OCI-LY3 (cell line): Measurements from ENCODE around the gene VEGFD.
"Not testable (repeated sequence)": the region's sequence is repeated elsewhere in the genome, so short reads cannot be mapped to it uniquely, and the experiment has no call there.

Source experiments
- H2AFZ ChIP-seq: fragments of 200-600, 300-600 bp; shearing (Covaris generic); 2 replicates; pipeline ENCODE4 v1.6.0; 2014; ENCODE audit warnings: antibody characterized with exemption, low read depth, low read length
- H3K27ac ChIP-seq: fragments of 200-600, 300-600 bp; sonication (generic); 2 replicates; pipeline ENCODE4 v1.5.1; 2014; ENCODE audit warnings: mild to moderate bottlenecking, low read length, moderate library complexity, mixed read lengths
- H3K27me3 ChIP-seq: fragments of 200-600, 300-600 bp; sonication (generic); 2 replicates; pipeline ENCODE4 v1.6.1; 2014; ENCODE audit warnings: low read depth, low read length, mixed read lengths
- H3K36me3 ChIP-seq: fragments of 200-600, 300-600 bp; sonication (generic); replicated peaks from 2 replicates; pipeline ENCODE3; 2014; ENCODE audit warnings: low read depth, low read length, mixed read lengths
- H3K4me1 ChIP-seq: fragments of 300-600, 200-600 bp; sonication (generic); 2 replicates; pipeline ENCODE4 v1.6.1; 2014; ENCODE audit warnings: low read length, mixed read lengths
- H3K4me2 ChIP-seq: fragments of 200-600, 300-600 bp; sonication (generic); 2 replicates; pipeline ENCODE4 v1.6.1; 2014; ENCODE audit warnings: low read length, mixed read lengths
- H3K4me3 ChIP-seq: fragments of 300-600, 200-600 bp; sonication (generic); 2 replicates; pipeline ENCODE4 v1.5.1; 2014; ENCODE audit warnings: antibody characterized with exemption, mild to moderate bottlenecking, low read length, moderate library complexity
- H3K79me2 ChIP-seq: fragments of 300-600, 200-600 bp; shearing (Covaris generic); 2 replicates; pipeline ENCODE4 v1.6.1; 2014; ENCODE audit warnings: mild to moderate bottlenecking, low read length, mixed read lengths
- H3K9ac ChIP-seq: fragments of 300-600, 200-600 bp; shearing (Covaris generic); 2 replicates; pipeline ENCODE4 v1.6.0; 2014; ENCODE audit warnings: mild to moderate bottlenecking, low read length, moderate library complexity
- H3K9me3 ChIP-seq: fragments of 200-600, 300-600 bp; shearing (Covaris generic); 2 replicates; pipeline ENCODE4 v1.6.1; 2014; ENCODE audit warnings: low read length, mixed read lengths; ENCODE audit not compliant: insufficient read depth
- H4K20me1 ChIP-seq: fragments of 200-600, 300-600 bp; sonication (generic); 2 replicates; pipeline ENCODE4 v1.6.1; 2016; ENCODE audit warnings: low read length, mixed read lengths; ENCODE audit not compliant: insufficient read depth
- EZH2phosphoT487 ChIP-seq: fragments of 200-600 bp; shearing (Covaris generic); IDR thresholded peaks from 2 replicates; pipeline ENCODE4 v1.6.1; 2018; ENCODE audit warnings: antibody characterized with exemption, mixed run types, low read depth
- TF ChIP-seq, protein P1 (sequence below): fragments of 200-600, 300-600 bp; sonication (generic); IDR thresholded peaks from 2 replicates; pipeline ENCODE4 v1.5.1; 2014; ENCODE audit warnings: antibody characterized with exemption, low read length, low read depth

The VEGFD gene

DNA sequence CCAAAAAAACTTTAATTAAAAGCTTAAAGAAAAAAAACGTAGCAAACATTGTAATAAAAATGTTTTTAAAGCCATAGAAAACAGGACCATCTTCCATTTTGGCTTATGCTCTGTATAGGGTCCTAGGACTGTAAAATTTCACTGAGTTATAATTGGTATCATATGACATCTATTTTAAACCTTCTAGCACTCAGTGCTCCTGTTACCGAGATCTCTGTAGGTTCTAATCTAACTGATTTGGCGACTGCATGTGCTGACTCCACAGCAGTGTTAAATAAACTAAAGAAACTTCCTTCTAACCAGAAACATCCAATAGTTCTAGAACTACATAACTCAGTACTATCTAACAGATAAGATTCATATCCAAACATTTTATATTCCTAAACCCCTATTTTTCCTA lies 68.7 kb downstream of the VEGFD start, which contains the start of gene ASB11:
Gene ASB11 (minus strand): TSS at position 132 of the 400 bp plus-strand sequence. CDS start 35 bp downstream, at position 97.
- Histone ChIP-seq H4K20me1 (no peaks in the 10 kb centered on the region), H3K36me3 (no peaks in the 10 kb centered on the region), H3K4me2 (no peak within 1 kb of the TSS), H3K79me2 (no peaks in the 10 kb centered on the region), H3K4me1 (no peaks in the 10 kb centered on the region), H3K4me3 (no peak within 1 kb of the TSS), H2AFZ (no peak within 1 kb of the TSS), H3K27ac (no peak within 1 kb of the TSS), H3K9ac (no peak within 1 kb of the TSS), H3K9me3 (no peaks in the 10 kb centered on the region), H3K27me3 (no peaks in the 10 kb centered on the region)
- TF ChIP-seq, protein P1, sequence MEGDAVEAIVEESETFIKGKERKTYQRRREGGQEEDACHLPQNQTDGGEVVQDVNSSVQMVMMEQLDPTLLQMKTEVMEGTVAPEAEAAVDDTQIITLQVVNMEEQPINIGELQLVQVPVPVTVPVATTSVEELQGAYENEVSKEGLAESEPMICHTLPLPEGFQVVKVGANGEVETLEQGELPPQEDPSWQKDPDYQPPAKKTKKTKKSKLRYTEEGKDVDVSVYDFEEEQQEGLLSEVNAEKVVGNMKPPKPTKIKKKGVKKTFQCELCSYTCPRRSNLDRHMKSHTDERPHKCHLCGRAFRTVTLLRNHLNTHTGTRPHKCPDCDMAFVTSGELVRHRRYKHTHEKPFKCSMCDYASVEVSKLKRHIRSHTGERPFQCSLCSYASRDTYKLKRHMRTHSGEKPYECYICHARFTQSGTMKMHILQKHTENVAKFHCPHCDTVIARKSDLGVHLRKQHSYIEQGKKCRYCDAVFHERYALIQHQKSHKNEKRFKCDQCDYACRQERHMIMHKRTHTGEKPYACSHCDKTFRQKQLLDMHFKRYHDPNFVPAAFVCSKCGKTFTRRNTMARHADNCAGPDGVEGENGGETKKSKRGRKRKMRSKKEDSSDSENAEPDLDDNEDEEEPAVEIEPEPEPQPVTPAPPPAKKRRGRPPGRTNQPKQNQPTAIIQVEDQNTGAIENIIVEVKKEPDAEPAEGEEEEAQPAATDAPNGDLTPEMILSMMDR: no peak
- TF ChIP-seq EZH2phosphoT487: no peak

DNA sequence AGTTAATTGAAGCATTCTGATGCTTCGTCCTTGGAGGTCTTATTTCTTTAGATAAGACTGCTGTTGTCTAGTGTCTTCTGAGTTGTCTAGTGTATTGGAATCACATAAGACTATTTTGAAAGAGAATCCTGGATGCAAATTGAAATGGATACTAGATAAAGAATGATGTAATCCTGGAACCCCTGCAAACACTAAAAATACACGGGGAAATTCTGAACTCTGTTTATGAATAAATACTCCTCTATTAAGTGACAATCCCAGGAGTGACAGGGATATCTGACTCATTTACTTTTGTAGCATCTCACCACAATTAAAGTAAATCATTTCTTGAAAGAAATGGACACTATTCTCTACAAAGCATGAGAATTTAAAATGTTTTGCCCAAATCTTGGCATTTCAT lies 69.7 kb downstream of the VEGFD start:
- TF ChIP-seq, protein P1: no peak
- TF ChIP-seq EZH2phosphoT487: no peak
- no peaks in the 10 kb centered on the region for H3K4me1 ChIP-seq
- H3K9ac ChIP-seq: no peak overlapping the region
- H4K20me1 ChIP-seq: no peaks in the 10 kb centered on the region
- H3K79me2 ChIP-seq: no peaks in the 10 kb centered on the region
- H3K9me3 ChIP-seq: no peaks in the 10 kb centered on the region
- no peaks in the 10 kb centered on the region for H3K36me3 ChIP-seq
- H3K27ac ChIP-seq: no peak overlapping the region
- no peaks in the 10 kb centered on the region for H3K27me3 ChIP-seq
- H3K4me2 ChIP-seq: no peak overlapping the region
- no peak overlapping the region for H2AFZ ChIP-seq
- H3K4me3 ChIP-seq: no peak overlapping the region

DNA sequence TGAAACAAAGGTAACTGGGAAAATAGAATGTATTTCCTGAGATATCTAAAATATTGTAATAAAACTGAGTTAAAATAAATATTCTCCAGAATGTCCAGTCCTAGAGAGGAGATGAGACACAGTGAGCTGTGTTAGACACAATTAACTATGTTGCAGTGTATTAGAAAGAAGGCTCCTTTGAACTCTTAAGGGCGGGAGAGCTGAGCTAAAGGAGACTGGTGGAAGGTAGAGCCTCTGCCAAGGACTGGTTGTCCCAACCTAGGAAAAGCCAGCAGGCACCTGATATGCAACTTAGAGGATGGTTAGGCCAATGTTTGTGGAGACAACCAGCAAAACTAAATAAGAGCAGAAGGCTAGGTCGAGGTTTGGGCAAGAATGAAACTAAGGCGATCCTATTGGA lies 73.1 kb downstream of the VEGFD start:
- H3K9ac ChIP-seq: no peak overlapping the region
- H3K4me2 ChIP-seq: no peak overlapping the region
- no peak overlapping the region for H2AFZ ChIP-seq
- H3K27ac ChIP-seq: no peak overlapping the region
- no peaks in the 10 kb centered on the region for H3K36me3 ChIP-seq
- no peaks in the 10 kb centered on the region for H3K79me2 ChIP-seq
- H3K27me3 ChIP-seq: no peaks in the 10 kb centered on the region
- TF ChIP-seq, protein P1: no peak
- TF ChIP-seq EZH2phosphoT487: no peak
- H3K9me3 ChIP-seq: no peaks in the 10 kb centered on the region
- H4K20me1 ChIP-seq: no peaks in the 10 kb centered on the region
- no peaks in the 10 kb centered on the region for H3K4me1 ChIP-seq
- no peak overlapping the region for H3K4me3 ChIP-seq

DNA sequence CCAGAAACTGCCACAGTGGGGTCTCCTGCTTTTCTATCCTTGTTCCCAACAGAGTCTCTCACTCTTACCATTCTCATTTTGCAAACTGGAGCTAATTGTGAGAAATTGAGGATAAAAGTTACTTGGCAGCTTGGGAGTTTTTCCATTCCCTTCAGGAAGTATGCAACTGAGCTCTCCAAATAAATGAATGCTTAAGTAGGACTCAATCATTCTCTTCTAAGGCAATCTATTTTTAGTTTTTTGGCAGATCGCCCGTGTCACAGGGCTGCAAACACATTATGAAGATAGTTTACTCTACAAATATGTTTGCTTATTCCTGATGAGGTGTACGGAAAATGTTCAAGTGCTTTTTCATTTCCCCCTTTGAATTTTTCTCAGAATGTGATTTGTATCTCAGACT lies 74.1 kb downstream of the VEGFD start:
- Histone ChIP-seq H3K9ac (no peak overlapping the region), H3K4me3 (no peak overlapping the region), H3K79me2 (no peaks in the 10 kb centered on the region), H3K27ac (no peak overlapping the region), H3K27me3 (no peaks in the 10 kb centered on the region), H3K4me2 (no peak overlapping the region; the same call in 1 of the 2 replicates), H4K20me1 (no peaks in the 10 kb centered on the region), H3K36me3 (no peaks in the 10 kb centered on the region), H3K4me1 (no peaks in the 10 kb centered on the region), H2AFZ (no peak overlapping the region), H3K9me3 (no peaks in the 10 kb centered on the region)
- TF ChIP-seq, protein P1: no peak
- TF ChIP-seq EZH2phosphoT487: no peak

DNA sequence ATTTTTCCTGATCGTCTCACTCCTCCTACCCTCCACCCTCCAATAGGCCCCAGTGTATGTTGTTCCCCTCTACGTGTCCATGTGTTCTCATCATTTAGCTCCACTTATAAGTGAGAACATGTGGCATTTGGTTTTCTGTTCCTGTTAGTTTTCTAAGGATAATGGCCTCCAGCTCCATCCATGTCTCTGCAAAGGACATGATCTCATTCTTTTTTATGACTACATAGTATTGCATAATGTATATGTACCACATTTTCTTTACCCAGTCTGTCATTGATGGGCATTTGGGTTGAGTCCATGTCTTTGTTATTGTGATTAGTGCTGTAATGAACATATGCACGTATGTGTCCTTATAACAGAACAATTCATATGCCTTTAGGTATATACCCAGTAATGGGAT lies 78.3 kb downstream of the VEGFD start:
- H3K27ac ChIP-seq, H3K79me2 ChIP-seq: not testable (repeated sequence)

More for the DNA sequence above, 78.3 kb downstream of the VEGFD start:
- H3K4me3 ChIP-seq, H3K9me3 ChIP-seq, H3K36me3 ChIP-seq, H3K4me2 ChIP-seq, H3K27me3 ChIP-seq, H3K4me1 ChIP-seq, H3K9ac ChIP-seq, H2AFZ ChIP-seq, H4K20me1 ChIP-seq: not testable (repeated sequence)
